ENCODE measurements around the gene CD247. TPM values are rescaled to one million over a fixed set of nuclear protein-coding genes. Genes with fewer than 3 reads are reported as not detected.

Gene CD247
- total RNA-seq, 3 donors from 2014 or later = 4.6 to 6.1 (median 4.6) TPM

DNA sequence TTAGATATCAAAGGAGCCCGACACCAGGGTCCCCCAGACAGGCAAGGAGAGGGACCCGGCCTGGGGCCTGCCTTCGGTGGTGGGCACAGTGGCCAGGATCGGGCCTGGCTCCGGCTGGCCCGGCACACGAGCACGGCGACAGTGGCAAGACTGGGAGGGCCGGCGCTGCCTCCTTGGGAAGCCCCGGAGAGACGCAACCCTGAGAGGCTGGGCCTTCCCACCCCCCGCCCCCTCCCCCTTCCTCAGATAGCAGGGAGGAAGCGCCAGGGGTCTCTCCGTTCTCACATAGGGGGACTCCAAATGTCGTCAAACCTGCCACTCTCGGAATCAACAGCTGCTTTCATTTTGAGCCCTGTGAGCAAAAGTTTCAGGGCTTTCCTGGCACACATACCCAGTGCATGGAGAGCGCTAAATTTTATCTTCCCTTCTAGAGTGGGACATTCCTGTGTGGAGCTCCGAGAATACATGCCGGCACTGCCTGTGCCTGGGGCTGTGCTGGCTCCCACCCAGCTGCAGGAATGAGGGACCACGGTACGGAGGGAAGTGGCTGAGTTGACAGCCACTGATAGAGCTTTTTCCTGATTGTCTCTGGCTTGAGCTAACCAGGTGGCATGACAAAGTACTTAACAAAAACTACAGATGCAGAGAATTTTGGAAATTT, 62.4 kb downstream of the CD247 start:
- peak overlapping the region; percentile 25 for H3K4me3 ChIP-seq
- ATAC-seq = peak; percentile 60
- DNase-seq = peak in 1 of 3 donors; percentile 43
- H3K36me3 ChIP-seq (ENCODE audit: low read depth) = no peaks in the 10 kb centered on the region
- H3K9me3 ChIP-seq = no peaks in the 10 kb centered on the region
- H3K4me1 ChIP-seq (ENCODE audit: low read depth) = no peaks in the 10 kb centered on the region
- TF ChIP-seq, protein P1, sequence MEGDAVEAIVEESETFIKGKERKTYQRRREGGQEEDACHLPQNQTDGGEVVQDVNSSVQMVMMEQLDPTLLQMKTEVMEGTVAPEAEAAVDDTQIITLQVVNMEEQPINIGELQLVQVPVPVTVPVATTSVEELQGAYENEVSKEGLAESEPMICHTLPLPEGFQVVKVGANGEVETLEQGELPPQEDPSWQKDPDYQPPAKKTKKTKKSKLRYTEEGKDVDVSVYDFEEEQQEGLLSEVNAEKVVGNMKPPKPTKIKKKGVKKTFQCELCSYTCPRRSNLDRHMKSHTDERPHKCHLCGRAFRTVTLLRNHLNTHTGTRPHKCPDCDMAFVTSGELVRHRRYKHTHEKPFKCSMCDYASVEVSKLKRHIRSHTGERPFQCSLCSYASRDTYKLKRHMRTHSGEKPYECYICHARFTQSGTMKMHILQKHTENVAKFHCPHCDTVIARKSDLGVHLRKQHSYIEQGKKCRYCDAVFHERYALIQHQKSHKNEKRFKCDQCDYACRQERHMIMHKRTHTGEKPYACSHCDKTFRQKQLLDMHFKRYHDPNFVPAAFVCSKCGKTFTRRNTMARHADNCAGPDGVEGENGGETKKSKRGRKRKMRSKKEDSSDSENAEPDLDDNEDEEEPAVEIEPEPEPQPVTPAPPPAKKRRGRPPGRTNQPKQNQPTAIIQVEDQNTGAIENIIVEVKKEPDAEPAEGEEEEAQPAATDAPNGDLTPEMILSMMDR (IDR thresholded peaks at IDR 0.05) = no peak
- intact Hi-C loops (cut with DNase I, micrococcal nuclease) = no loop called here

DNA sequence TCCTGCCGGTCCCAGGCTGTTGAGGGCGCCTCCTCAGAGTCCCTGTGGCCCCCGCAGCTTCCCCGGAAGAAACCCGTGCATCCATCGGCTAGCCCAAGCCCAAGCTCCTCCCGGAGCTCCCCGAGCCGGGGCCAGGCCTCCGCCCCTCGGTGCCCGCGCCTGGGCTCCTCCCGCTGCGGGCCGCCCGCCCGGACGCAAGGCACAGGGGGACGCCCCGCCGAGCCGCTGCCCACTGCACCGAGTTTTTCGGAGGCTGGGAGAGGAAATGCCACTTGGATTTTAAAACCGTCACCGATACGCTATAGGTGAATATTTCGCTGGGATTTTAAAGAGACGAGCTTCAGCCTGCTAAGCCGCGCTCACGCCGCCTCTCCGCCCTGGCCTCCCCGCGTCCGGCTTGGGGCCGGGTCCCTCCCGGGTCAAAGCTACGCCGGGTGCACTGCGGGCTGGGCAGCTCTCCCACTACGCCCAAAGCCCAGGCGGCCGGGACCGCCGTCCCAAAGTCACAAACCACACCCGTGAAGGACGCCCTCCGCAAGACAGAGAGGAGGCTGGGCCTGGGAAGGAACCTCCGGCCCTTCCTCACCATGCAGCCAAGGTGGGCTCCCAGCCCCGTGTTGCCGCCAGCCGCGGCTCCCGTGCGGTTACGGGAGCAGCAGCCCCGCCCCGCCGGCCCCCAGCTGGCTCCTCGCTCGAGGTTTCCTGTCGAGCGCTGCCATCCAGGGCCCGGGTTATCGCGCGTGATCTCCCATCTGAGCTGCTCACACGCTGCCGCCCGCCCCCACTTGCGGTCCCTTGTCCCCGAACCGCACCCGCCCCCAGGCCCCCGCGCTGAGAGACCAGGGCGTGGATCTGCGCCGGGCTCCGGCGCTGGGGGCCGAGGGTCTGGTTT, 63.2 kb downstream of the CD247 start:
- no peaks in the 10 kb centered on the region for H3K9me3 ChIP-seq
- H3K4me1 ChIP-seq (ENCODE audit: low read depth) = no peaks in the 10 kb centered on the region
- TF ChIP-seq, protein P1 (IDR thresholded peaks at IDR 0.05) = no peak
- ATAC-seq = peak; percentile 85
- peak overlapping the region; percentile 25 for H3K4me3 ChIP-seq
- H3K36me3 ChIP-seq (ENCODE audit: low read depth) = no peaks in the 10 kb centered on the region
- intact Hi-C loops (cut with DNase I, micrococcal nuclease) = no loop called here
- DNase-seq = peak; percentile 73 to 88 (median 84)

DNA sequence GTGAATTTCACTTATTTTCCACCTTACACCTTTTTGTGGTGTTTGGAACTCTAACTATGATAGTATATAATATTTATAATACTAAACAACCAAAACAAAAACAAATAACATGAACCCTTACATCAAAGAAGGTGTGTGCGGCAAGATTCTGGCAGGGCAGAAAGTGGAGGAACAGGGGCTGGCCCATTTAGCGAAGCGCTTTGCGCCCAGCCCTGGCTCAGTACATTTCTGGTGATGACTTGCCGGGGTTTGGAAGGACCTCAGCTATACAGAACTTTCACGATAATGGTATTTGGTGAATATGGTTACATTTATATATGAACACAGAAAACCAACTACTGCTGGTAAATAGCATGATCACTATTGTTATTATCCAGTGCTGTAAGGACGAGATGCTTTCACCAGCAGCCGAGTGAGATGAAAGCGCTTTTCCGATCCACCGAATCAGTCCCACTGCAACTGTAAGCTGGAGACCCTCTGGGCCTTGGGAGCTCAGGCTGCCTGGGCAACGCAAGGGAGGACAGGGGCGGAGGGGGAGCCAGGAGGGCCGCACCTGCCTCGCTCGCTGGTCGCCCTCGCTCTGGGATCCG, 63.9 kb downstream of the CD247 start:
- peak overlapping the region; percentile 25 for H3K4me3 ChIP-seq
- TF ChIP-seq, protein P1 (IDR thresholded peaks at IDR 0.05) = no peak
- H3K36me3 ChIP-seq (ENCODE audit: low read depth) = no peaks in the 10 kb centered on the region
- DNase-seq (no peak), ATAC-seq (no peak)
- no peaks in the 10 kb centered on the region for H3K9me3 ChIP-seq
- intact Hi-C loops (cut with DNase I, micrococcal nuclease) = no loop called here
- no peaks in the 10 kb centered on the region for H3K4me1 ChIP-seq (ENCODE audit: low read depth)

DNA sequence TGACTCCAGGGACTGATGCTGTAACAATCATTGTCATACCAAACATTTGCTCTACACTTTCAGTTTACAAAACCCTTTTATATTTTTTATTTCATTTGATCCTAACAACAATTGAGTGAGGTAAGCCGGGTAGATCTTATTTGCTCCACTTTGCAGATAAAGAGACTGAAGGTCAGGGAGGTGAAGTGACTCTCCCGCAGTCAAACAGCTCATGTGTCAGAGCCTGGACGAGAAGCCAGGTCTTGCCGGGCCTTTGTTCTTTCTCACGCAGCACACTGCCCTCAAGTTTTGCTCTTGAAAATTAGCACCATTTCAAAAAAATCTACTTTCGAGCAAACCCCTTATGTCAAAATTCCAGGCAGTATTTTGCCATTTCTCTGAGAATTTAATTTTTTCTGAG, 65.2 kb downstream of the CD247 start:
- no peak overlapping the region for H3K4me3 ChIP-seq
- TF ChIP-seq, protein P1 (IDR thresholded peaks at IDR 0.05) = no peak
- ATAC-seq = no peak
- intact Hi-C loops (cut with DNase I, micrococcal nuclease) = no loop called here
- no peaks in the 10 kb centered on the region for H3K9me3 ChIP-seq
- H3K4me1 ChIP-seq (ENCODE audit: low read depth) = no peaks in the 10 kb centered on the region
- no peak for DNase-seq
- H3K36me3 ChIP-seq (ENCODE audit: low read depth) = no peaks in the 10 kb centered on the region

DNA sequence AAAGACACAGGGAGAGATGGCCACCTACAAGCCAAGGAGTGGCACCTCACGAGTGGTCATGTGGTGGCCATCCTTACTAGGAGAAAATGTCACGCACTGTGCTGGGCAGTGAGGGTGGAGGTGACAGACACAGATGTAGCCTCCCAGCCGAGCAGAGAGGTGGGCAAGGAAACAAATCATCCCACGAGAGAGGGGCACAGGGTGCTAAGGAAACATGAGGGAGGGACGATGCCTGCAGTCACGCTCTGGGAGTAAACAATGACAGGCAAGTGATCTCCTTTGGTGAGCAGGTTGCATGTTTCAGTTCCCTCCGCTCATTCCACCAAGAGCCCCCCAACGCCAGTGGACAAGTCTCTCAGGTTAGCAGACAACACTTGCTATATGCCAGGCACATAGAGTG, 65.8 kb downstream of the CD247 start:
- ATAC-seq (no peak), DNase-seq (no peak)
- Histone ChIP-seq H3K36me3 (ENCODE audit: low read depth) (no peaks in the 10 kb centered on the region), H3K4me1 (ENCODE audit: low read depth) (peaks cover under 1% of the 10 kb centered on the region), H3K4me3 (no peak overlapping the region), H3K9me3 (no peaks in the 10 kb centered on the region)
- TF ChIP-seq, protein P1 (IDR thresholded peaks at IDR 0.05) = no peak
- intact Hi-C loops (cut with DNase I, micrococcal nuclease) = no loop called here
